Neuronal stem cell (in vitro differentiated cells): ENCODE results near the gene CYP27A1.
A peak's percentile ranks its signal among the peaks of the same experiment; 100 is the strongest.

Source experiments
- DNase-seq: peaks from one replicate; pipeline ENCODE4 v3.0.0-alpha.2; 2013; ENCODE audit warnings: low spot score
- H2AFZ ChIP-seq: one replicate; pipeline ENCODE4 v1.6.1; 2013; ENCODE audit warnings: mild to moderate bottlenecking, low read length, inconsistent platforms
- H2AK5ac ChIP-seq: 2 replicates; pipeline ENCODE4 v1.6.1; 2013; ENCODE audit warnings: low read depth, mild to moderate bottlenecking, inconsistent platforms, low read length, moderate library complexity, mixed read lengths
- H2BK120ac ChIP-seq: 2 replicates; pipeline ENCODE4 v1.6.1; 2013; ENCODE audit warnings: low read depth, mild to moderate bottlenecking, inconsistent platforms, low read length, moderate library complexity, mixed read lengths
- H2BK12ac ChIP-seq: one replicate; pipeline ENCODE4 v1.6.1; 2013; ENCODE audit warnings: low read length, inconsistent platforms
- H2BK15ac ChIP-seq: 2 replicates; pipeline ENCODE4 v1.6.1; 2013; ENCODE audit warnings: mild to moderate bottlenecking, low read length, inconsistent platforms, mixed read lengths
- H2BK5ac ChIP-seq: one replicate; pipeline ENCODE4 v1.6.1; 2013; ENCODE audit warnings: inconsistent platforms, mild to moderate bottlenecking, low read length, moderate library complexity
- H3K14ac ChIP-seq: one replicate; pipeline ENCODE4 v1.6.1; 2013; ENCODE audit warnings: low read length, inconsistent platforms
- H3K18ac ChIP-seq: 2 replicates; pipeline ENCODE4 v1.6.1; 2013; ENCODE audit warnings: low read length, inconsistent platforms
- H3K23ac ChIP-seq: 2 replicates; pipeline ENCODE4 v1.6.1; 2013; ENCODE audit warnings: low read depth, mild to moderate bottlenecking, mixed read lengths, low read length, inconsistent platforms; ENCODE audit not compliant: poor library complexity
- H3K27ac ChIP-seq: replicated peaks from 3 replicates; pipeline ENCODE4 v1.5.1; 2013; ENCODE audit warnings: low read length, inconsistent platforms
- H3K27me3 ChIP-seq, 3 experiments: 2 replicates each; pipeline ENCODE4 v1.6.1; 2013; ENCODE audit warnings: low read length in 3 of 3, mild to moderate bottlenecking in 2 of 3, inconsistent platforms in 1 of 3, low read depth in 1 of 3, mixed read lengths in 1 of 3, moderate library complexity in 1 of 3; ENCODE audit not compliant: control insufficient read depth in 3 of 3, insufficient read depth in 3 of 3
- H3K36me3 ChIP-seq, 2 donors: replicated peaks in 1 of 2; 2 replicates each; pipeline ENCODE4 v1.6.1; 2013; ENCODE audit warnings: low read length in 2 of 2; ENCODE audit not compliant: control insufficient read depth in 2 of 2, insufficient read depth in 2 of 2
- H3K4ac ChIP-seq: 2 replicates; pipeline ENCODE4 v1.6.1; 2013; ENCODE audit warnings: inconsistent platforms, mild to moderate bottlenecking, low read length, moderate library complexity
- H3K4me1 ChIP-seq, 2 donors: 1 replicate in 1 of 2; 2 replicates in 1 of 2; pipeline ENCODE4 v1.6.1; 2013; ENCODE audit warnings: low read length in 2 of 2, low read depth in 1 of 2; ENCODE audit not compliant: control insufficient read depth in 2 of 2, insufficient read depth in 1 of 2
- H3K4me2 ChIP-seq: one replicate; pipeline ENCODE4 v1.6.1; 2013; ENCODE audit warnings: mild to moderate bottlenecking, low read length, inconsistent platforms; ENCODE audit not compliant: insufficient read depth, poor library complexity, severe bottlenecking
- H3K4me3 ChIP-seq, 2 donors: 2 replicates each; pipeline ENCODE4 v1.5.1; 2013; ENCODE audit warnings: low read length in 2 of 2, mild to moderate bottlenecking in 2 of 2, inconsistent platforms in 1 of 2, moderate library complexity in 1 of 2
- H3K79me1 ChIP-seq: one replicate; pipeline ENCODE4 v1.6.1; 2013; ENCODE audit warnings: low read depth, mild to moderate bottlenecking, inconsistent platforms, low read length, moderate library complexity
- H3K9ac ChIP-seq: one replicate; pipeline ENCODE4 v1.6.1; 2013; ENCODE audit warnings: mild to moderate bottlenecking, low read depth, low read length, inconsistent platforms; ENCODE audit not compliant: poor library complexity
- H3K9me3 ChIP-seq, 2 donors: replicated peaks in 1 of 2; 2 replicates each; pipeline versions ENCODE3 to v1.6.1; 2013; ENCODE audit warnings: low read length in 2 of 2, mild to moderate bottlenecking in 2 of 2, inconsistent platforms in 1 of 2, low read depth in 1 of 2, mixed read lengths in 1 of 2, moderate library complexity in 1 of 2; ENCODE audit not compliant: control insufficient read depth in 2 of 2, insufficient read depth in 1 of 2
- H4K8ac ChIP-seq: one replicate; pipeline ENCODE4 v1.6.1; 2013; ENCODE audit warnings: low read depth, mild to moderate bottlenecking, inconsistent platforms, low read length, moderate library complexity
- H4K91ac ChIP-seq: one replicate; pipeline ENCODE4 v1.6.1; 2013; ENCODE audit warnings: low read length, low read depth, mild to moderate bottlenecking, inconsistent platforms; ENCODE audit not compliant: poor library complexity
- WGBS, 2 donors: extraction: QIAGEN DNeasy Blood & Tissue Kit; methylation state at CpG; one replicate each; pipeline ENCODE4 v1.1.7; 2013; ENCODE audit warnings: missing lambda C conversion rate in 2 of 2, mixed read lengths in 1 of 2; ENCODE audit not compliant: insufficient read length in 2 of 2, insufficient replicate concordance in 1 of 2; ENCODE audit errors: extremely low coverage in 2 of 2; 5-methylcytosine and 5-hydroxymethylcytosine counted together

CYP27A1 gene

GRCh38 chr2:218857371-218858137 lies 75.6 kb downstream of the CYP27A1 start:
- H3K4me3 ChIP-seq: no peak overlapping the region
- H2AFZ ChIP-seq: no peak overlapping the region
- H4K8ac ChIP-seq: no peak overlapping the region
- H4K91ac ChIP-seq: no peak overlapping the region
- no peak overlapping the region for H3K14ac ChIP-seq
- peaks cover 40 to 93% (median 89%) of the 10 kb centered on the region in 3 experiments for H3K27me3 ChIP-seq
- no peak for DNase-seq
- peak overlapping the region; percentile 45 for H2BK15ac ChIP-seq
- no peak overlapping the region for H2BK120ac ChIP-seq
- H2AK5ac ChIP-seq: no peak overlapping the region
- H2BK5ac ChIP-seq: no peak overlapping the region
- H3K23ac ChIP-seq: peak overlapping the region; percentile 43
- H2BK12ac ChIP-seq: no peak overlapping the region
- no peaks in the 10 kb centered on the region for H3K9me3 ChIP-seq
- H3K18ac ChIP-seq: no peak overlapping the region
- H3K4ac ChIP-seq: no peak overlapping the region
- WGBS, 2 donors: no CpG with 5 or more reads among the region's 10 CpGs
- no peak overlapping the region for H3K9ac ChIP-seq
- H3K4me2 ChIP-seq: no peak overlapping the region
- no peaks in the 10 kb centered on the region for H3K36me3 ChIP-seq
- peaks cover 12 to 13% of the 10 kb centered on the region in 2 donors for H3K4me1 ChIP-seq
- H3K27ac ChIP-seq: no peak overlapping the region
- H3K79me1 ChIP-seq: no peaks in the 10 kb centered on the region

- peaks cover 42 to 94% (median 91%) of the 10 kb centered on the region in 3 experiments for H3K27me3 ChIP-seq
- H4K8ac ChIP-seq: no peak overlapping the region
These were observed 76.1 kb downstream of the CYP27A1 start for GRCh38 chr2:218858138-218858445.

GRCh38 chr2:218858671-218859555 lies 77.0 kb downstream of the CYP27A1 start:
- Histone ChIP-seq H3K27ac (no peak overlapping the region), H4K91ac (no peak overlapping the region), H4K8ac (no peak overlapping the region), H2BK5ac (no peak overlapping the region), H2BK15ac (peak overlapping the region; percentile 45), H2AFZ (peak overlapping the region; percentile 74), H3K27me3 (peaks cover 41 to 93% (median 86%) of the 10 kb centered on the region in 3 experiments), H3K14ac (peak overlapping the region; percentile 90), H3K36me3 (no peaks in the 10 kb centered on the region), H3K23ac (no peak overlapping the region), H2BK12ac (no peak overlapping the region), H3K4me1 (peaks cover 8 to 12% of the 10 kb centered on the region in 2 donors), H3K4me2 (peak overlapping the region; percentile 88), H3K9me3 (no peaks in the 10 kb centered on the region), H2BK120ac (no peak overlapping the region), H3K18ac (peak overlapping the region; percentile 77), H3K4ac (no peak overlapping the region), H2AK5ac (no peak overlapping the region), H3K4me3 (peak overlapping the region in 1 of 2 donors; percentile 17), H3K79me1 (no peaks in the 10 kb centered on the region), H3K9ac (no peak overlapping the region)
- DNase-seq: no peak
- WGBS, 2 donors: no CpG with 5 or more reads among the region's 51 CpGs

More at GRCh38 chr2:218858138-218858445, 76.1 kb downstream of the CYP27A1 start:
- H2BK5ac ChIP-seq: no peak overlapping the region
- H3K4me2 ChIP-seq: no peak overlapping the region
- no peaks in the 10 kb centered on the region for H3K79me1 ChIP-seq
- H2BK120ac ChIP-seq: no peak overlapping the region
- H3K9me3 ChIP-seq: no peaks in the 10 kb centered on the region
- no peak overlapping the region for H4K91ac ChIP-seq
- no peak overlapping the region for H3K4ac ChIP-seq
- no peak overlapping the region for H3K27ac ChIP-seq
- H3K23ac ChIP-seq: peak overlapping the region; percentile 43
- peak overlapping the region; percentile 45 for H2BK15ac ChIP-seq
- no peak overlapping the region for H3K18ac ChIP-seq
- no peak overlapping the region for H2AFZ ChIP-seq
- H2AK5ac ChIP-seq: no peak overlapping the region
- no peak overlapping the region for H2BK12ac ChIP-seq
- H3K4me1 ChIP-seq: peaks cover 12% of the 10 kb centered on the region in 2 donors
- WGBS, 2 donors: no CpG with 5 or more reads among the region's 1 CpG
- no peak overlapping the region for H3K14ac ChIP-seq
- no peak overlapping the region for H3K9ac ChIP-seq
- H3K4me3 ChIP-seq: no peak overlapping the region
- no peak for DNase-seq
- no peaks in the 10 kb centered on the region for H3K36me3 ChIP-seq

GRCh38 chr2:218859556-218859987 lies 77.6 kb downstream of the CYP27A1 start, which contains the start of gene WNT6:
TSS of gene WNT6 (plus strand) at chr2:218859805. CDS start at chr2:218860038, 233 bp downstream.
- Histone ChIP-seq H3K9ac (peak within 1 kb of the TSS; percentile 80), H3K27ac (no peak within 1 kb of the TSS), H2BK5ac (no peak within 1 kb of the TSS), H3K4me3 (peak within 1 kb of the TSS; percentile 17 to 68), H3K27me3 (peaks cover 41 to 90% (median 80%) of the 10 kb centered on the region in 3 experiments), H3K4me2 (peak within 1 kb of the TSS; percentile 88), H2BK15ac (peak within 1 kb of the TSS; percentile 45), H3K14ac (peak within 1 kb of the TSS; percentile 90), H3K4me1 (peaks cover 8 to 12% of the 10 kb centered on the region in 2 donors), H3K18ac (peak within 1 kb of the TSS; percentile 94), H3K4ac (no peak within 1 kb of the TSS), H3K23ac (no peak within 1 kb of the TSS), H2BK120ac (no peak within 1 kb of the TSS), H2BK12ac (peak within 1 kb of the TSS; percentile 69), H4K91ac (no peak within 1 kb of the TSS), H3K36me3 (no peaks in the 10 kb centered on the region), H4K8ac (no peak within 1 kb of the TSS), H2AFZ (peak within 1 kb of the TSS; percentile 74), H3K79me1 (no peaks in the 10 kb centered on the region), H2AK5ac (peak within 1 kb of the TSS; percentile 68), H3K9me3 (no peaks in the 10 kb centered on the region)
- DNase-seq: no peak
- no CpG with 5 or more reads among the region's 64 CpGs for WGBS, 2 donors
